ENCODE measurements around the gene CMTM2. TPM values are rescaled to one million over a fixed set of nuclear protein-coding genes. Genes with fewer than 3 reads are reported as not detected.
"Not testable (repeated sequence)": the region's sequence is repeated elsewhere in the genome, so short reads cannot be mapped to it uniquely, and the experiment has no call there.

CMTM2 gene
- total and polyA plus RNA-seq, 2 donors (not counting 1 experiment from before 2014, with no cell fraction given), result not detected

GRCh38 chr16:66629856-66630255, 50.6 kb downstream of the CMTM2 start:
- no peak for TF ChIP-seq EZH2 (IDR thresholded peaks at IDR 0.05; ENCODE audit: low read length, missing control alignments)
- TF ChIP-seq, protein P1, sequence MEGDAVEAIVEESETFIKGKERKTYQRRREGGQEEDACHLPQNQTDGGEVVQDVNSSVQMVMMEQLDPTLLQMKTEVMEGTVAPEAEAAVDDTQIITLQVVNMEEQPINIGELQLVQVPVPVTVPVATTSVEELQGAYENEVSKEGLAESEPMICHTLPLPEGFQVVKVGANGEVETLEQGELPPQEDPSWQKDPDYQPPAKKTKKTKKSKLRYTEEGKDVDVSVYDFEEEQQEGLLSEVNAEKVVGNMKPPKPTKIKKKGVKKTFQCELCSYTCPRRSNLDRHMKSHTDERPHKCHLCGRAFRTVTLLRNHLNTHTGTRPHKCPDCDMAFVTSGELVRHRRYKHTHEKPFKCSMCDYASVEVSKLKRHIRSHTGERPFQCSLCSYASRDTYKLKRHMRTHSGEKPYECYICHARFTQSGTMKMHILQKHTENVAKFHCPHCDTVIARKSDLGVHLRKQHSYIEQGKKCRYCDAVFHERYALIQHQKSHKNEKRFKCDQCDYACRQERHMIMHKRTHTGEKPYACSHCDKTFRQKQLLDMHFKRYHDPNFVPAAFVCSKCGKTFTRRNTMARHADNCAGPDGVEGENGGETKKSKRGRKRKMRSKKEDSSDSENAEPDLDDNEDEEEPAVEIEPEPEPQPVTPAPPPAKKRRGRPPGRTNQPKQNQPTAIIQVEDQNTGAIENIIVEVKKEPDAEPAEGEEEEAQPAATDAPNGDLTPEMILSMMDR (conservative IDR thresholded peaks at IDR 0.05 in 1 of 2, IDR thresholded peaks at IDR 0.05 in 1 of 2; ENCODE audit: low read depth in 1 of 2, low read length in 2 of 2), result no peak
- DNase-seq (ENCODE audit: low read depth in 2 of 2), result no peak
- no peaks in the 10 kb centered on the region for H3K79me2 ChIP-seq (ENCODE audit: control insufficient read depth, insufficient read depth, low read length)
- no peak overlapping the region for H3K4me2 ChIP-seq (ENCODE audit: extremely low read depth, insufficient read depth, low read length)
- H3K36me3 ChIP-seq (ENCODE audit: control insufficient read depth, insufficient read depth, low read length), result no peaks in the 10 kb centered on the region
- H3K4me1 ChIP-seq (ENCODE audit: control insufficient read depth, extremely low read depth, insufficient read depth, low read length), result no peaks in the 10 kb centered on the region
- no peak overlapping the region for H3K27ac ChIP-seq (ENCODE audit: insufficient read depth, low read length)
- no peaks in the 10 kb centered on the region for H3K27me3 ChIP-seq (ENCODE audit: control insufficient read depth, insufficient read depth, low read length)
- H3K4me3 ChIP-seq (replicated peaks in 1 of 4; ENCODE audit: control extremely low read depth in 1 of 4, insufficient read depth in 1 of 4, low read depth in 3 of 4, low read length in 4 of 4), result no peak overlapping the region
- no peaks in the 10 kb centered on the region for H4K20me1 ChIP-seq (ENCODE audit: control insufficient read depth, extremely low read depth, insufficient read depth, low read length)
- no peak overlapping the region for H3K9ac ChIP-seq (ENCODE audit: insufficient read depth, low read length)
- H3K9me3 ChIP-seq (ENCODE audit: control insufficient read depth, insufficient read depth, low read depth, low read length), result no peaks in the 10 kb centered on the region
- no peak overlapping the region for H2AFZ ChIP-seq (ENCODE audit: low read length)

- H3K27ac ChIP-seq (ENCODE audit: insufficient read depth, low read length); DNase-seq (ENCODE audit: low read depth in 2 of 2): not testable (repeated sequence)
Measured at GRCh38 chr16:66630561-66631260, 51.4 kb downstream of the CMTM2 start.

DNA sequence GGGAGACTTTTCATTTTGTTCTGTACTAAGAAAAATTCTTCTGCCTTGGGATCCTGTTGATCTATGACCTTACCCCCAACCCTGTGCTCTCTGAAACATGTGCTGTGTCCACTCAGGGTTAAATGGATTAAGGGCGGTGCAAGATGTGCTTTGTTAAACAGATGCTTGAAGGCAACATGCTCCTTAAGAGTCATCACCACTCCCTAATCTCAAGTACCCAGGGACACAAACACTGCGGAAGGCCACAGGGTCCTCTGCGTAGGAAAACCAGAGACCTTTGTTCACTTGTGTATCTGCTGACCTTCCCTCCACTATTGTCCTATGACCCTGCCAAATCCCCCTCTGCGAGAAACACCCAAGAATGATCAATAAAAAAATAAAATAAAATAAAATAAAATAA, 52.3 kb downstream of the CMTM2 start:
- H4K20me1 ChIP-seq (ENCODE audit: control insufficient read depth, extremely low read depth, insufficient read depth, low read length); H3K4me3 ChIP-seq (replicated peaks in 1 of 4; ENCODE audit: control extremely low read depth in 1 of 4, insufficient read depth in 1 of 4, low read depth in 3 of 4, low read length in 4 of 4); H3K9ac ChIP-seq (ENCODE audit: insufficient read depth, low read length); H3K36me3 ChIP-seq (ENCODE audit: control insufficient read depth, insufficient read depth, low read length); H3K27ac ChIP-seq (ENCODE audit: insufficient read depth, low read length); H3K79me2 ChIP-seq (ENCODE audit: control insufficient read depth, insufficient read depth, low read length); DNase-seq (ENCODE audit: low read depth in 2 of 2); H3K4me2 ChIP-seq (ENCODE audit: extremely low read depth, insufficient read depth, low read length); H3K4me1 ChIP-seq (ENCODE audit: control insufficient read depth, extremely low read depth, insufficient read depth, low read length); H3K27me3 ChIP-seq (ENCODE audit: control insufficient read depth, insufficient read depth, low read length); H3K9me3 ChIP-seq (ENCODE audit: control insufficient read depth, insufficient read depth, low read depth, low read length); H2AFZ ChIP-seq (ENCODE audit: low read length): not testable (repeated sequence)

More at GRCh38 chr16:66630561-66631260, 51.4 kb downstream of the CMTM2 start:
- H3K4me1 ChIP-seq (ENCODE audit: control insufficient read depth, extremely low read depth, insufficient read depth, low read length); H4K20me1 ChIP-seq (ENCODE audit: control insufficient read depth, extremely low read depth, insufficient read depth, low read length); H3K9me3 ChIP-seq (ENCODE audit: control insufficient read depth, insufficient read depth, low read depth, low read length); H3K36me3 ChIP-seq (ENCODE audit: control insufficient read depth, insufficient read depth, low read length); H2AFZ ChIP-seq (ENCODE audit: low read length); H3K79me2 ChIP-seq (ENCODE audit: control insufficient read depth, insufficient read depth, low read length); H3K9ac ChIP-seq (ENCODE audit: insufficient read depth, low read length); H3K4me2 ChIP-seq (ENCODE audit: extremely low read depth, insufficient read depth, low read length); H3K4me3 ChIP-seq (replicated peaks in 1 of 4; ENCODE audit: control extremely low read depth in 1 of 4, insufficient read depth in 1 of 4, low read depth in 3 of 4, low read length in 4 of 4); H3K27me3 ChIP-seq (ENCODE audit: control insufficient read depth, insufficient read depth, low read length): not testable (repeated sequence)

DNA sequence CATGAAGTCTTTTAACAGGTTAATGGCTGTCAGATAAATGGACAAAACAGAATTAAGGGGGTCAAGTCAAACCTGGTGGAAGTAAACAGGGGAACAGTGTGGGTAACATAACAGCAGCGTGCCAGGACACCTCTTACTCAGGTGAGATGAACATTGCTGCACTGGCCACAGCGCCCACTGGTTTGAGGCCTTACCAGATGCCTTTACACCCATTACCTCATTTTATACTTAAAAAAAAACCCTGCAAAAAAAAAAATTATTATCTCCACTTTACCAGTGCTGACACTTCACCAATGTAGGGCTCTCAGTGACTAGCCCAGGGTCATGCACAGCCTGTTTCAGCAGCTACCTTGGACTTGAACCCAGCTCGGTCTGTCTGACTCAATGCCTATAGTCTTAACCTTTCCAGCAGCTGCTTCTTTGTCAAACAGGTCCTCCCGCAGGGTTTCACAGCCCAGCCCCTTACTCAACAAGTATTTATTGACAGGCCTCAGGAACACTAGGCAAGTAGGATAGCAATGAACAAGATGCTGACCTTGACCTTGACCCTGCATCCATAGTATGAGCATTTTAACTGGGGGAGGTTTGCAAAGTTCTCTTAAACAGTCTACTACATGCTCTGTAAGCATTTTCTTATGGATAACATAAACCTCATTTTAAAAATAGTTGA, 55.4 kb downstream of the CMTM2 start:
- Histone ChIP-seq H3K4me1 (ENCODE audit: control insufficient read depth, extremely low read depth, insufficient read depth, low read length) (no peaks in the 10 kb centered on the region), H3K27ac (ENCODE audit: insufficient read depth, low read length) (no peak overlapping the region), H3K27me3 (ENCODE audit: control insufficient read depth, insufficient read depth, low read length) (no peaks in the 10 kb centered on the region), H3K4me3 (replicated peaks in 1 of 4; ENCODE audit: control extremely low read depth in 1 of 4, insufficient read depth in 1 of 4, low read depth in 3 of 4, low read length in 4 of 4) (no peak overlapping the region), H3K4me2 (ENCODE audit: extremely low read depth, insufficient read depth, low read length) (no peak overlapping the region), H3K9me3 (ENCODE audit: control insufficient read depth, insufficient read depth, low read depth, low read length) (no peaks in the 10 kb centered on the region), H4K20me1 (ENCODE audit: control insufficient read depth, extremely low read depth, insufficient read depth, low read length) (no peaks in the 10 kb centered on the region), H2AFZ (ENCODE audit: low read length) (no peak overlapping the region), H3K36me3 (ENCODE audit: control insufficient read depth, insufficient read depth, low read length) (no peaks in the 10 kb centered on the region), H3K9ac (ENCODE audit: insufficient read depth, low read length) (no peak overlapping the region), H3K79me2 (ENCODE audit: control insufficient read depth, insufficient read depth, low read length) (no peaks in the 10 kb centered on the region)
- no peak for DNase-seq (ENCODE audit: low read depth in 2 of 2)
- TF ChIP-seq, protein P1 (conservative IDR thresholded peaks at IDR 0.05 in 1 of 2, IDR thresholded peaks at IDR 0.05 in 1 of 2; ENCODE audit: low read depth in 1 of 2, low read length in 2 of 2), result no peak

All from fibroblast of lung (primary cell).